SK-N-SH (cell line): ENCODE results near the gene CDCP2. TPM values are rescaled to one million over a fixed set of nuclear protein-coding genes. Genes with fewer than 3 reads are reported as not detected.

Experiments
- CTCF ChIA-PET: fragments of 300-600, 350-600 bp; formaldehyde crosslinking; extraction: SDS; loops from one replicate; lab custom pipeline; 2021; lab: Yijun Ruan, JAX
- POLR2A ChIA-PET: fragments of 350-600 bp; sonication (Branson Sonifier 250); formaldehyde crosslinking; extraction: SDS; loops from one replicate; lab custom pipeline; 2020; ENCODE audit warnings: antibody characterized with exemption, inconsistent platforms; lab: Yijun Ruan, JAX
- DNase-seq: peaks from one replicate; pipeline ENCODE4 v3.0.0; 2012
- H2AFZ ChIP-seq: fragments of 200-600 bp; sonication (generic); 2 replicates; pipeline ENCODE4 v1.8.1; 2016; ENCODE audit warnings: antibody characterized with exemption, mild to moderate bottlenecking, low read depth
- H3F3A ChIP-seq: fragments of 200-600 bp; sonication (generic); replicated peaks from 2 replicates; pipeline ENCODE3; 2016; ENCODE audit warnings: antibody characterized with exemption, mild to moderate bottlenecking; ENCODE audit not compliant: insufficient read depth
- H3K27ac ChIP-seq, 2 experiments: fragments of 200-500 bp in 1 of 2; fragments of 200-600 bp in 1 of 2; sonication (Bioruptor generic) in 1 of 2; sonication (generic), shearing (Covaris generic) in 1 of 2; 2 replicates each; pipeline versions ENCODE4 v1.5.1 to v1.6.1; 2014 to 2016; ENCODE audit warnings: low read depth in 2 of 2, inconsistent platforms in 1 of 2, low read length in 1 of 2, mild to moderate bottlenecking in 1 of 2, mixed read lengths in 1 of 2
- H3K27me3 ChIP-seq: fragments of 200-600 bp; sonication (generic), shearing (Covaris generic); 2 replicates; pipeline ENCODE4 v1.6.1; 2016; ENCODE audit warnings: mixed run types; ENCODE audit not compliant: insufficient read depth
- H3K36me3 ChIP-seq, 2 experiments: fragments of 200-500 bp in 1 of 2; fragments of 200-600 bp in 1 of 2; sonication (Bioruptor generic) in 1 of 2; sonication (generic) in 1 of 2; replicated peaks in 1 of 2; 2 replicates each; pipeline versions ENCODE3 to v1.5.1; 2014 to 2016; ENCODE audit warnings: low read length in 1 of 2, mild to moderate bottlenecking in 1 of 2; ENCODE audit not compliant: insufficient read depth in 2 of 2, control insufficient read depth in 1 of 2
- H3K4me1 ChIP-seq, 2 experiments: fragments of 200-500 bp in 1 of 2; fragments of 200-600 bp in 1 of 2; sonication (Bioruptor generic) in 1 of 2; sonication (generic), shearing (Covaris generic) in 1 of 2; 2 replicates each; pipeline versions ENCODE4 v1.5.1 to v1.6.1; 2014 to 2016; ENCODE audit warnings: low read depth in 1 of 2, low read length in 1 of 2, mixed run types in 1 of 2; ENCODE audit not compliant: insufficient read depth in 2 of 2, control insufficient read depth in 1 of 2
- H3K4me2 ChIP-seq: fragments of 200-600 bp; sonication (generic), shearing (Covaris generic); 2 replicates; pipeline ENCODE4 v1.6.1; 2017; ENCODE audit warnings: mixed run types
- H3K4me3 ChIP-seq, 2 experiments: fragments of 200-500 bp in 1 of 2; fragments of 200-600 bp in 1 of 2; sonication (Bioruptor generic) in 1 of 2; sonication (generic), shearing (Covaris generic) in 1 of 2; 2 replicates each; pipeline versions ENCODE4 v1.5.1 to v1.8.1; 2014 to 2016; ENCODE audit warnings: low read depth in 2 of 2, inconsistent platforms in 1 of 2, low read length in 1 of 2, mild to moderate bottlenecking in 1 of 2, mixed read lengths in 1 of 2, moderate library complexity in 1 of 2
- H3K79me2 ChIP-seq: fragments of 200-600 bp; sonication (generic); 2 replicates; pipeline ENCODE4 v1.8.1; 2017; ENCODE audit warnings: mild to moderate bottlenecking; ENCODE audit not compliant: insufficient read depth
- H3K9ac ChIP-seq: fragments of 200-600 bp; sonication (generic); 2 replicates; pipeline ENCODE4 v1.6.1; 2017; ENCODE audit warnings: mixed run types
- H3K9me2 ChIP-seq: fragments of 200-600 bp; sonication (generic); 2 replicates; pipeline ENCODE4 v1.6.1; 2017; ENCODE audit warnings: mixed run types
- H3K9me3 ChIP-seq: fragments of 200-600 bp; sonication (generic); 2 replicates; pipeline ENCODE4 v1.6.1; 2017; ENCODE audit warnings: mixed run types, mild to moderate bottlenecking, moderate library complexity
- H4K20me1 ChIP-seq: fragments of 200-600 bp; sonication (generic); 2 replicates; pipeline ENCODE4 v1.6.1; 2017; ENCODE audit warnings: mild to moderate bottlenecking, mixed run types; ENCODE audit not compliant: insufficient read depth
- GABPA ChIP-seq: IDR thresholded peaks from 2 replicates; pipeline ENCODE4 v1.4.0; 2012; ENCODE audit warnings: low read depth, mild to moderate bottlenecking
- IRF3 ChIP-seq: fragments of 150-350 bp; IDR thresholded peaks from 2 replicates; pipeline ENCODE4 v1.6.1; 2016; ENCODE audit warnings: mild to moderate bottlenecking, low read depth, low read length
- JUND ChIP-seq: IDR thresholded peaks from 2 replicates; pipeline ENCODE4 v1.4.0; 2012
- MEF2A ChIP-seq: IDR thresholded peaks from 2 replicates; pipeline ENCODE4 v1.4.0; 2012; ENCODE audit warnings: low read depth, borderline replicate concordance
- MXI1 ChIP-seq: IDR thresholded peaks from 2 replicates; pipeline ENCODE4 v1.6.1; 2012; ENCODE audit warnings: mild to moderate bottlenecking, low read depth, low read length, improper control_type of control experiment
- NFIC ChIP-seq: IDR thresholded peaks from 2 replicates; pipeline ENCODE4 v1.4.0; 2012; ENCODE audit warnings: borderline replicate concordance
- PBX3 ChIP-seq: IDR thresholded peaks from 2 replicates; pipeline ENCODE4; 2012
- RFX5 ChIP-seq: IDR thresholded peaks from 2 replicates; pipeline ENCODE4 v1.6.1; 2012; ENCODE audit warnings: mild to moderate bottlenecking, improper control_type of control experiment, low read length
- SIN3A ChIP-seq: IDR thresholded peaks from 2 replicates; pipeline ENCODE4 v1.6.1; 2012; ENCODE audit warnings: low read depth, mild to moderate bottlenecking, low read length, moderate library complexity, borderline replicate concordance
- SMC3 ChIP-seq: IDR thresholded peaks from 2 replicates; pipeline ENCODE4 v1.6.1; 2012; ENCODE audit warnings: low read depth, low read length, improper control_type of control experiment
- TCF12 ChIP-seq: IDR thresholded peaks from 2 replicates; pipeline ENCODE4 v1.4.0; 2012
- WGBS: methylation state at CpG from one replicate; pipeline ENCODE4 v1.1.6; 2017; ENCODE audit warnings: low lambda C conversion rate; 5-methylcytosine and 5-hydroxymethylcytosine counted together
- polyA plus RNA-seq, 3 experiments: library from polyadenylated mRNA; depleted of rRNA; stranded (reverse); fragments of >200 nt; gene quantifications; 2 replicates each; pipeline ENCODE4 v1.2.3, GENCODE V29; 2012

Gene CDCP2
- not detected in 2 replicates for polyA plus RNA-seq (2012; rRNA removed)
- polyA plus RNA-seq (2012; cell fraction: cytosol; rRNA removed): not detected in 2 replicates
- not detected in 2 replicates for polyA plus RNA-seq (2012; cell fraction: nucleus; rRNA removed)

- no peaks in the 10 kb centered on the region for H3K9me2 ChIP-seq
- ChIA-PET POLR2A (no interaction called here), CTCF (no interaction called here)
- no peak for DNase-seq
- H2AFZ ChIP-seq: no peak within 1 kb of the TSS
- no peaks in the 10 kb centered on the region for H3K36me3 ChIP-seq
- TF ChIP-seq TCF12: no peak
- TF ChIP-seq NFIC: no peak
- TF ChIP-seq MXI1: no peak
- no peak for TF ChIP-seq MEF2A
- TF ChIP-seq SMC3: no peak
- H3K4me1 ChIP-seq: peaks cover 0 to 4% of the 10 kb centered on the region in 2 experiments; a peak in 2 of 4 replicates
- H3F3A ChIP-seq: no peaks in the 10 kb centered on the region
- no peaks in the 10 kb centered on the region for H4K20me1 ChIP-seq
- H3K4me3 ChIP-seq: no peak within 1 kb of the TSS
- H3K9ac ChIP-seq: no peak within 1 kb of the TSS
- no peak within 1 kb of the TSS for H3K4me2 ChIP-seq
- no peaks in the 10 kb centered on the region for H3K27me3 ChIP-seq
- WGBS: 97% methylated on average over 5 of the region's 5 CpGs
- no peaks in the 10 kb centered on the region for H3K79me2 ChIP-seq
- H3K9me3 ChIP-seq: no peaks in the 10 kb centered on the region
- H3K27ac ChIP-seq: no peak within 1 kb of the TSS
Measured at GRCh38 chr1:54152696-54153095, at the start of gene CDCP2. Gene CDCP2 (minus strand): TSS chr1:54153000. CDS start chr1:54152922, 78 bp downstream.

GRCh38 chr1:54200519-54200997 lies 47.8 kb upstream of the CDCP2 start:
- Histone ChIP-seq H2AFZ (peak overlapping the region; percentile 96), H3K9me3 (no peaks in the 10 kb centered on the region), H3K4me2 (peak overlapping the region; percentile 85), H3K4me1 (peaks cover 0 to 14% of the 10 kb centered on the region in 2 experiments; a peak in 2 of 4 replicates), H3K9me2 (no peaks in the 10 kb centered on the region), H3K79me2 (peaks cover 42% of the 10 kb centered on the region), H3K36me3 (peaks cover 13% of the 10 kb centered on the region in 2 experiments), H3K9ac (peak overlapping the region; percentile 92), H3K4me3 (peak overlapping the region; percentile 90 to 96), H3F3A (no peaks in the 10 kb centered on the region), H3K27me3 (no peaks in the 10 kb centered on the region), H4K20me1 (no peaks in the 10 kb centered on the region), H3K27ac (peak overlapping the region in 1 of 2 experiments; percentile 20; a peak in 2 of 4 replicates)
- CTCF ChIA-PET: interaction anchor here (0.7 to 2.1 kb wide), 6 partner anchors 13 to 289 kb away, joined by 3 to 5 read pairs (median 4); no protein-coding TSS in a partner anchor
- DNase-seq: no peak
- TF ChIP-seq PBX3 (no peak), RFX5 (no peak), GABPA (no peak), SIN3A (no peak), IRF3 (no peak), JUND (no peak)
- WGBS: 1% methylated on average over 7 of the region's 15 CpGs
- POLR2A ChIA-PET: interaction anchor here (1.3 to 1.9 kb wide), 2 partner anchors 20 to 27 kb away, joined by 3 to 4 read pairs; no protein-coding TSS in a partner anchor
